SH-SY5Y (cell line): ENCODE data around the gene FGL2.

ENCODE experiments used
- GATA2 ChIP-seq: IDR thresholded peaks from 2 replicates; pipeline ENCODE4 v1.6.1; 2011; ENCODE audit warnings: mild to moderate bottlenecking, low read depth, low read length
- GATA3 ChIP-seq: IDR thresholded peaks from 2 replicates; pipeline ENCODE4 v1.6.1; 2011; ENCODE audit warnings: low read depth, mild to moderate bottlenecking, low read length, moderate library complexity

DNA sequence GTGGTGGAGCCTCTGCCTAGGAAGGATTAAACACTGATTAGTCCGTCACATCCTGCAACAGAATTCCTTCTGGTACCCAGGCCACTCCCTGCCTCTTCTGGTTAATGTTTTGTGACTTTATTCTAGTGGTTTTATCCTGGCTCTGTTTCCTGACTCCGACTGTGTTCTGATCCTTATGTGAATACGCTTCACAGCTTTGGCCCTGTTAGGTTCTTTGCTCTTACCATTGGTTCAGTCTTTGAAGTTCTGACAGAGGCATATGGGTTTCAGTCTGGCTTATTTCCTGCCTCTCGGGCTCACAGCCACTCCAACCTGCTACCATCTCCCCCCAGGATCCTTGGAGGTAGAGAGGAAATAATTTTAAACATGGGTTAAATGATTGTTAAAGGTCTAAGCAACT is 23.2 kb upstream of the FGL2 start:
- no peak for TF ChIP-seq GATA3
- TF ChIP-seq GATA2 = no peak
